Astrocyte (in vitro differentiated cells and primary cell): ENCODE data around the gene LY9. TPM values are rescaled to one million over a fixed set of nuclear protein-coding genes. Genes with fewer than 3 reads are reported as not detected.

Source experiments
- DNase-seq: peaks from one replicate; pipeline ENCODE4 v3.0.0-alpha.2; 2010; ENCODE audit warnings: low read depth
- FAIRE-seq: peaks from 2 replicates; lab custom pipeline; 2011; peaks lifted over from hg19 to GRCh38; lab: Jason Lieb, UNC
- H2AFZ ChIP-seq: 2 replicates; pipeline ENCODE4 v1.6.0; 2012; ENCODE audit warnings: low read depth, low read length, inconsistent platforms
- H3K27ac ChIP-seq: 2 replicates; pipeline ENCODE4 v1.5.1; 2011; ENCODE audit warnings: low read depth, low read length, inconsistent platforms
- H3K27me3 ChIP-seq: 2 replicates; pipeline ENCODE4 v1.6.0; 2011; ENCODE audit warnings: low read length, inconsistent platforms; ENCODE audit not compliant: insufficient read depth
- H3K36me3 ChIP-seq: 2 replicates; pipeline ENCODE4 v1.5.1; 2011; ENCODE audit warnings: low read length, inconsistent platforms; ENCODE audit not compliant: insufficient read depth
- H3K4me1 ChIP-seq: 2 replicates; pipeline ENCODE4 v1.5.1; 2011; ENCODE audit warnings: low read length, inconsistent platforms; ENCODE audit not compliant: insufficient read depth
- H3K4me2 ChIP-seq: 2 replicates; pipeline ENCODE4 v1.6.0; 2012; ENCODE audit warnings: low read length, inconsistent platforms
- H3K4me3 ChIP-seq: 2 replicates; pipeline ENCODE4 v1.5.1; 2011; ENCODE audit warnings: low read depth, mild to moderate bottlenecking, low read length, inconsistent platforms; ENCODE audit not compliant: insufficient read depth
- H3K79me2 ChIP-seq: 2 replicates; pipeline ENCODE4 v1.6.0; 2012; ENCODE audit warnings: mild to moderate bottlenecking, low read length, inconsistent platforms; ENCODE audit not compliant: insufficient read depth
- H3K9ac ChIP-seq: 2 replicates; pipeline ENCODE4 v1.6.0; 2012; ENCODE audit warnings: mild to moderate bottlenecking, low read length, inconsistent platforms
- H3K9me3 ChIP-seq: 2 replicates; pipeline ENCODE4 v1.5.1; 2012; ENCODE audit warnings: low read depth, mild to moderate bottlenecking, low read length, inconsistent platforms; ENCODE audit not compliant: insufficient read depth
- H4K20me1 ChIP-seq: 2 replicates; pipeline ENCODE4 v1.6.0; 2012; ENCODE audit warnings: low read length, inconsistent platforms; ENCODE audit not compliant: insufficient read depth
- H3K27ac Mint-ChIP-seq: one replicate; pipeline ENCODE4 v1.8.0; 2021; ENCODE audit warnings: mild to moderate bottlenecking, mixed read lengths; ENCODE audit not compliant: unreplicated experiment
- H3K27me3 Mint-ChIP-seq: one replicate; pipeline ENCODE4 v1.8.0; 2021; ENCODE audit warnings: low read depth, mixed read lengths; ENCODE audit not compliant: unreplicated experiment
- H3K36me3 Mint-ChIP-seq: one replicate; pipeline ENCODE4 v1.8.0; 2021; ENCODE audit warnings: low read depth, mixed read lengths; ENCODE audit not compliant: unreplicated experiment
- H3K4me1 Mint-ChIP-seq: one replicate; pipeline ENCODE4 v1.8.0; 2021; ENCODE audit warnings: low read depth, mixed read lengths; ENCODE audit not compliant: unreplicated experiment
- H3K4me3 Mint-ChIP-seq: one replicate; pipeline ENCODE4 v1.8.0; 2021; ENCODE audit warnings: mild to moderate bottlenecking, moderate library complexity, mixed read lengths; ENCODE audit not compliant: unreplicated experiment
- H3K9me3 Mint-ChIP-seq: one replicate; pipeline ENCODE4 v1.8.0; 2021; ENCODE audit warnings: mild to moderate bottlenecking, mixed read lengths; ENCODE audit not compliant: unreplicated experiment
- CTCF ChIP-seq: IDR thresholded peaks from 2 replicates; pipeline ENCODE4 v1.5.1; 2011; ENCODE audit warnings: low read depth, mild to moderate bottlenecking, inconsistent platforms, low read length, moderate library complexity; ENCODE audit not compliant: insufficient read depth
- EZH2 ChIP-seq: IDR thresholded peaks from 2 replicates; pipeline ENCODE4 v1.6.1; 2012; ENCODE audit warnings: mild to moderate bottlenecking, low read length, inconsistent platforms; ENCODE audit not compliant: insufficient read depth
- total RNA-seq: library from RNA; stranded (reverse); gene quantifications from 2 replicates; pipeline ENCODE4 v1.2.1, GENCODE V29; 2021

LY9 gene
- total RNA-seq, 1 donor from 2014 or later = not detected

GRCh38 chr1:160863774-160864131 is 67.8 kb downstream of the LY9 start:
- no peaks in the 10 kb centered on the region for H3K36me3 Mint-ChIP-seq
- H3K4me1 Mint-ChIP-seq = no peaks in the 10 kb centered on the region
- Histone ChIP-seq H4K20me1 (no peaks in the 10 kb centered on the region), H3K27me3 (no peaks in the 10 kb centered on the region), H2AFZ (no peak overlapping the region), H3K4me1 (no peaks in the 10 kb centered on the region), H3K4me3 (no peak overlapping the region), H3K27ac (no peak overlapping the region), H3K9me3 (no peaks in the 10 kb centered on the region), H3K9ac (no peak overlapping the region), H3K4me2 (no peak overlapping the region), H3K79me2 (no peaks in the 10 kb centered on the region), H3K36me3 (no peaks in the 10 kb centered on the region)
- H3K27ac Mint-ChIP-seq = no peak overlapping the region
- H3K27me3 Mint-ChIP-seq = peaks cover 12% of the 10 kb centered on the region
- DNase-seq = no peak
- H3K9me3 Mint-ChIP-seq = no peaks in the 10 kb centered on the region
- no peak for TF ChIP-seq CTCF
- no peak for TF ChIP-seq EZH2
- no peak overlapping the region for H3K4me3 Mint-ChIP-seq
- no peak for FAIRE-seq

GRCh38 chr1:160864173-160864572 is 68.2 kb downstream of the LY9 start:
- no peaks in the 10 kb centered on the region for H3K36me3 ChIP-seq
- no peaks in the 10 kb centered on the region for H3K9me3 ChIP-seq
- H3K27ac ChIP-seq = no peak overlapping the region
- no peaks in the 10 kb centered on the region for H3K36me3 Mint-ChIP-seq
- H2AFZ ChIP-seq = no peak overlapping the region
- peaks cover 12% of the 10 kb centered on the region for H3K27me3 Mint-ChIP-seq
- no peak overlapping the region for H3K9ac ChIP-seq
- no peaks in the 10 kb centered on the region for H4K20me1 ChIP-seq
- DNase-seq = no peak
- no peaks in the 10 kb centered on the region for H3K27me3 ChIP-seq
- H3K4me1 Mint-ChIP-seq = no peaks in the 10 kb centered on the region
- FAIRE-seq = no peak
- no peak overlapping the region for H3K4me2 ChIP-seq
- H3K4me3 Mint-ChIP-seq = no peak overlapping the region
- H3K4me1 ChIP-seq = no peaks in the 10 kb centered on the region
- H3K9me3 Mint-ChIP-seq = no peaks in the 10 kb centered on the region
- TF ChIP-seq EZH2 = no peak
- TF ChIP-seq CTCF = no peak
- H3K27ac Mint-ChIP-seq = no peak overlapping the region
- no peak overlapping the region for H3K4me3 ChIP-seq
- H3K79me2 ChIP-seq = no peaks in the 10 kb centered on the region

- Histone ChIP-seq H3K9me3 (no peaks in the 10 kb centered on the region), H3K4me3 (no peak overlapping the region), H3K4me2 (no peak overlapping the region), H3K27ac (no peak overlapping the region), H4K20me1 (no peaks in the 10 kb centered on the region), H3K4me1 (no peaks in the 10 kb centered on the region), H3K36me3 (no peaks in the 10 kb centered on the region), H3K9ac (no peak overlapping the region), H3K79me2 (no peaks in the 10 kb centered on the region), H3K27me3 (no peaks in the 10 kb centered on the region), H2AFZ (no peak overlapping the region)
- TF ChIP-seq CTCF = no peak
- no peak for TF ChIP-seq EZH2
- no peak overlapping the region for H3K27ac Mint-ChIP-seq
- no peak for FAIRE-seq
- H3K4me1 Mint-ChIP-seq = no peaks in the 10 kb centered on the region
- H3K27me3 Mint-ChIP-seq = peaks cover 12% of the 10 kb centered on the region
- no peaks in the 10 kb centered on the region for H3K9me3 Mint-ChIP-seq
- H3K36me3 Mint-ChIP-seq = no peaks in the 10 kb centered on the region
- H3K4me3 Mint-ChIP-seq = no peak overlapping the region
- DNase-seq = no peak
Measured at GRCh38 chr1:160865337-160865736, 69.4 kb downstream of the LY9 start.
